Stimulated activated CD8-positive, alpha-beta memory T cell treated with anti-CD3 and anti-CD28 coated beads, Interleukin-15, amount 100 ng/mL, for 48 hours (primary cell): Measurements from ENCODE around the gene YEATS2.
"Not testable (repeated sequence)": the region's sequence is repeated elsewhere in the genome, so short reads cannot be mapped to it uniquely, and the experiment has no call there.

Experiments
- DNase-seq, 2 donors: peaks; one replicate each; pipeline ENCODE4 v3.0.0-alpha.2; 2020; ENCODE audit warnings: low read depth in 2 of 2

YEATS2 gene

DNA sequence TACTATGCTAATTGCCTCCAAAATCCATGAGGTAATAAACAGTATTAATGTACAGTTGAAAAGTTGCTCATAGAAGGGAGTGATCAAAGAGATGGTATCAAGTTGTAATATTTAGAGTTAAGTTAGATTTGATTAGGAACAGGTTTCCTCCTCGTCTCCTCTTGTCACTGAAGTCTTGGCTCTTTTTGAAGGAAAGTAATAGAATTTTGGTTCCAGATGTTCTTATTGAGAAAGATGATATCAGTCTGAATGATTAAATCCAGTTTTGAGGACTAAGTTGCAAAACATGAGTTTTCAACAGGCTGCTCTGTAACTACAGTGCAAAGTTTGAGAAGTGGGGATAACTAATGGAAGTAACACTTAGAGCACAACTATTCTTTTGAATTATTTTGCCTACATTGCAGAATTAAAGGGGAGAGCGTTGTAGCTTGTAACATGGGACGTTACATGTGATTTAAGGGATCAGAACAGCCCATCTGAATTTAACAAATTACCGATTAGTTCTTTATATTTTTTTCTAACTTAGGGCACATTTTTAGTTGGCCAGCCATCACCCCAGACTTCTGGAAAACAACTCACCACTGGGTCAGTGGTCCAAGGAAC lies 79.5 kb downstream of the YEATS2 start:
- DNase-seq: no peak

DNA sequence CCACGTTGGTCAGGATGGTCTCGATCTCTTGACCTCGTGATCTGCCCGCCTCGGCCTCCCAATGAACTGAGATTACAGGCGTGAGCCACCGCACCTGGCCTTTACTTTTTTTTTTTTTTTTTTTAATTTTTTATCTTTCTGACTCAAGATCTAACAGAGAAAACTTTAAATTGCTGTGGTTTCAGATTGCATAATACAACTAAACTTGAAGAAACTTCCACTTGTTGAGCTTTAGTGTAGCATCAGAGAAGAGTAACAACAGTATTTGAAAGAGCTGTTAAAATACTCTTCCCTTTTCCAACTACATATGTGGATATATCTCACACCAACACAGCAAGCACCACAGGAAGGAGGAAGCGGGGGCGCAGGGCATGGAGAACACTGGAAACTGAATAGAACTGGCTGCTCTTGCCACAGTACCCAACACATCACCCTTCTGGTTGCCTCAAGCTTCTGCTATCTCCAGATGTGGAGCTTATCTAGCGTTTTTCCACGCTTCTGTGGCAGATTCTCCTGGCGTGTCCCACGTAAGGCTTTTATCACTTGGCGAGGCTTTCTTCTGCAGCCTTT lies 82.4 kb downstream of the YEATS2 start:
- DNase-seq: no peak

DNA sequence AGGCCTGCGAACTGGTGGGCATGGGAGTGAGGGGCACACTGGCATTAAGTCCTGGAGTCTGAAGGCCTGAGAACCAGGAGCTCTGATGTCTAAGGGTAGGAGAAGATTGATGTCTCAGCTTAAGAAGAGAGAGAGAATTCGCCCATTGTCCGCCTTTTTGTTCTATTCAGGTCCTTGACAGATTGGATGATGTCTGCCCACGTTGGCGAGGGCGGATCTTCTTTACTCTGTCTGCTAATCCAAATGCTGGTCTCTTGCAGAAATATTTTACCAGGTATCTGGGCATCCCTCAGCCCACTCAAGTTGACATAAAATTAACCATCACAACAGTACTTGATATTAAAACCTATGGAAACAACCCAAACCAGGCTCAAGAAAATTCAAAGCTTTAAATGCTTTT lies 83.6 kb downstream of the YEATS2 start:
- no peak for DNase-seq

DNA sequence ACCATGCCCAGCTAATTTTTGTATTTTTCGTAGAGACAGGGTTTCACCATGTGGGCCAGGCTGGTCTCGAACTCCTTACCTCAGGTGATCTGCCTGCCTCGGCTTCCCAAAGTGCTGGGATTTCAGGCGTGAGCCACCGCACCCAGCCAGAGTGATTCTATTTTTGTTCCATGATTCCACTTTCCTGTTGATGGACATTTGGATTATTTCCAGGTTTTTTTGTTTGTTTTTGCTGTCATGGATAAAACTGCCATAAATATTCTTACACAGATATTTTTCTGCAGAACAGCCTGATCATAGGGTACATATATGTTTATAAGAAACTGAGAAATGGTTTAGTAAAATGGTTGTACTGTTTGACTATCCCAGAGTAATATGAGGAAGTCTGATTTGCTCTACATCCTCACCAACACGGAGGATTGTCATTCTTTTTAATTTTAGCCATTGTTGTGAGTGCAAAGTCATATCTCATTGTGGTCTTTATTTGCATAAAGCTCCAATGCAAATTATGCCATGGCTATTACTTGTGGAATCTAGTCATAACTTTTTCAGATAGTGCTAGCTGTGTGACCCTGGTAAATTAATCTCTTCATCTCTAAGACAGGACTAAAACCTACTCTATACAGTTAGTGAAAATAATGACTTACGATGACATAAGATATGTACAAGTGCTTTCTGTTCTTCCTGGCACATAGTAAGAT lies 85.1 kb downstream of the YEATS2 start:
- DNase-seq: no peak

DNA sequence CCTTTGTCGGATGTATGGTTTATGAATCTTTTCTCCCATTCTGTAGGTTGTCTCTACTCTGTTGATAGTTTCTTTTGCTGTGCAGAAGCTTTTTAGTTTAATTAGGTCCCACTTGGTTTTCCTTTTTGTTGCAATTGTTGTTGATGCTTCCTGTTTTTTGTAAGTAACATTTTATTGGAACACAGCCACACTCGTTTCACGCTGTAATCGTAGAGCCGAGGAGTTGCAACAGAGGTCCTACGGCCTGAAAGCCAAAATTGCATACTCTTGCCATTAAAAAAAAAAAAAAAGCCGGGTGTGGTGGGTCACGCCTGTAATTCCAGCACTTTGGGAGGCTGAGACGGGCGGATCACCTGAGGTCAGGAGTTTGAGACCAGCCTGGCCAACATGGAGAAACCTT lies 86.9 kb downstream of the YEATS2 start:
- DNase-seq: not testable (repeated sequence)

DNA sequence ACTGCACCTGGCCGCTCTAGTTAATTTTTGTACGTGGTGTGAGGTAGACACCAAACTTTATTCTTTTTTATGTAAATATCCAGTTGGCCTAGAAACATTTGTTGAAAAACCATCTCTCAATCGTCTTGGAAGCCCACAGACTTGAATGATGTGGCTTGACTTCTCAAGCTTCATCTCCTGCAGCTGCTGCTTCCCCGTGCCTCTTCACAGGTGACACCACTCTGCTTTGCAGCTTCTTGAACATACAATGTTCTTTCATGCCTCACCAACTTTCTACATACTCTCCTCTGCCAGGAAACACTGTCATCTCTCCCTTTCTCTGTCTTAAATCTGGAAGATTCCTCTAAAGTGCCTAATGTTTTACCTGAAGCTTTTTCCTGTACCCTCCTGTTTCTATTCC lies 92.2 kb downstream of the YEATS2 start:
- no peak for DNase-seq

DNA sequence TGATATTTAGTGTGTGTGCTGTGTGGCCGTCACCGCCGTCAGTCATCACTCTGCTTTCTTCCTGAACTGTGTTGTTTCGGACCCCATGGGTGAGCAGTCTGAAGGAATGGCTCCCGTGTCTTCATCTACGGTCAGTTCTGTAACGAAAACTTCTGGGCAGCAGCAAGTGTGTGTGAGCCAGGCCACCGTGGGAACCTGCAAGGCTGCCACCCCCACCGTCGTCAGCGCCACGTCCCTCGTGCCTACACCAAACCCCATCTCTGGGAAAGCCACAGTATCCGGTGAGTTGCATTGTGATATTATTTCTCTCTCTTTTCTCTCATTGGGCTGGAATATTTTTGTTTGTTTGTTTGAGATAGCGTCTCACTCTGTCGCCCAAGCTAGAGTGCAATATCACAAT lies 93.1 kb downstream of the YEATS2 start:
- no peak for DNase-seq

DNA sequence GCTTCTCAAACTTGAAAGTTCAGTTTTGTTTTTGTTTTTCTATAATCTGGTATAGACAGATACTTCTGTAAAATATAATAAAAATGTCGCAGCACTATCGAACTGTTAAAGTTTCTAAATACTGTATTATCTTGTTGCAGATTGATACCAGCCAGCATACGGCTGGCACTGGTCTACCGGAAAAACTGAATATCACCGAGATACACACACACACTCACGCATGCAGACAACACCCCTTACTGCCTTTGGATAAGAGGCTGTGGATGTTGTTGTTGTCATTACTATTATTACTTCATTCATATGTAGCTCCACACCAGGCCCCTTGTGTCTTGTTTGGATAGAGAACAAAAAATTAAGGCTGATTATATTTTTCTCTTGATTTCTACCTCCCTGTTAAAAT lies 95.4 kb downstream of the YEATS2 start:
- DNase-seq: no peak

DNA sequence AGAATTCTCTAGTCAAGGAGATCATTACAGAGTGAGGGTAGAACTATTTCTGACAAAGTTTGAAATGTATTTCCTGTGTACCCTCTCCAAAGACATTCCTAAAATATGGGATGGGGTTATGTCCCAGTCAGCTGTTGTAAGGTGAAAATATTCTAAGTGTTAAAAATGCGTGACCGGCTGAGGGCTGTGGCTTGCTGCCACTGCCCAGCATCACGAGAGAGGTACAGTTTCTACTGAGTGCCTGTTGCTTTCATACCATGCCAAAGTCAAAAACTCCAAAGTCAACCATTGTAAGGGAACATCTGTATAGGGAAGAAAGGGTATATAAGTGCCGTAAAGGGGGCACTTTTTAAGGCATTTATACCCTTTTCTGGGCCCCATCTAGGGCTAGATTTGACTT lies 96.9 kb downstream of the YEATS2 start:
- no peak for DNase-seq

DNA sequence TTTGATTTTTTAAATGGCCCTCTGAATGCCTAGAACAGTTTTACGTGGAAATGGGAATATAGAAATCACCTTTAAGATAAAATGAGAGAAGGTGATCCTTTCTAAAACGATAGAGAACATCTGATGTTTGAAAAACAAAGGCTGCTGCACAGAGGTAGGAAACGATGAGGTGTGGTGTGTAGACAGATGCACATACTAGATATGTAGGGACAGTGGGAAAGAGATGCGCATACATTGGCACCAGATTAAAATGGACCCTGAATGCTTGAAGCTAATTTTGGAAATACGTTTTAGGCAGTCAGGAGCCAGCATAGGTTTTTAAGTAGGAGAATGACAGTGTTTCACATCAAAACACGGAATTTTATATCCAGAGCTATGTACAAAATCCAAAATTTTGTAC lies 98.8 kb downstream of the YEATS2 start:
- no peak for DNase-seq

DNA sequence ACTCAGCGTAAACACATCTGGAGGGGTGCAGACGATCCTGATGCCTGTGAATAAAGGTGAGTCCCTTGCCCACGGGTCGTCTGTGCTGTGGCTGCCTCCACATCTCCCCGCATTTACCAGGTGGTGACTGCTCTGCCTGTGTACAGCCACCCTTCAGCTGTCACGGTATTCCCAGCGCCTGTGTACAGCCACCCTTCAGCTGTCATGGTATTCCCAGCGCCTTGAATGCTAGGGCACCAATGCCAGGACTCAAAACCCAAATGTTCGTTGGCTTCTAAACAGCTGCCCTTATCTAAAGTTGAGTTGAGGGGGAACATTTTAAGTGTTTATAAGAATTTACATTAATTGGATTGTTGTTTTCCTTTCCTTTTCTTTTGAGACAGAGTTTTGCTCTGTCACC lies 100.4 kb downstream of the YEATS2 start:
- DNase-seq: no peak

DNA sequence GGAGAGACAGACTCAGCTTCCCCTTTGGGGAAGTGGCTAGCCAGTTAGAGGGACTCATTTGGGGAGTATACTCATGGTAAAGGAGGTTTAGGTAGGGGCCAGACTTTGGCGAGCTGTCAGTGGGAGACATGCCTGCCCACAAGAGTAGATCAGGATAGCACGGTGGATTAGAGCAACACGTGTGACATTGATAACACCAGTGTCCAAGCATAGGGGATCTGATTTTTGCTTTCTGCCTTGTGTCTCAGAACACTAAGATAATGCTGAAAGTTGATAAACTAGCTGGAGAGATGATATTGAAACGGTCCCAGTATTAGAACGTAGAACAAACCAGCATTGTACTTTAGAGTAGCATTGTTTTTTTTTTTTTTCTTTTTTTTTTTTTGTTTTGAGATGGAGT lies 101.9 kb downstream of the YEATS2 start:
- no peak for DNase-seq

DNA sequence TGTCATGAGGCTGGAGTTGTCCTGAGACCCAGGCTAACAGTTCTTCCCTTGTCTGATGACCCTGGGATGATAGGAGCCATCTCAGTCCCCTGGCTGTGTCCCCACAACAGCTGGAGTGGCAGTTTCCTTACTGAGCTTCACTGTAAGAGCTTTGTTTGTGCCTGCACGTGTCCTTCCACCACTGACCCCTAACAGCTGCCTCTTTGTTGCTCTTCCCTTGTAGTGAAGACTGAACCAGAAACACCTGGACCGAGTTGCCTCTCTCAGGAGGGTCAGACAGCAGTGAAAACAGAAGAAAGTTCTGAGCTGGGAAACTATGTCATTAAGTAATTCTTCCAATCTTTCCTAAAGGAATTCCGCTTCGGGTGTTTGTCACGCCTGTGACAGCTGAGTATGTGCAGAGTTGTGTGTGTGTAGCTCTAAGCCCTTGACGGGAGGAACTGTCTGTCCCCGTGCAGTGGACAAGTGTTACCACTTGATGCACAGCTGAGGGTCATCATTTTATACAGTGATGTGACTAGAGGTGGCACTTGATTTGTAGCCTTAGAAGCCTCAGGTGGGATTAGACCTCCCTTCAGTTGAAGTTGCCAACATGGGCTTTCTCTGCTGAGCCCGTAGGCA lies 102.8 kb downstream of the YEATS2 start:
- no peak for DNase-seq

DNA sequence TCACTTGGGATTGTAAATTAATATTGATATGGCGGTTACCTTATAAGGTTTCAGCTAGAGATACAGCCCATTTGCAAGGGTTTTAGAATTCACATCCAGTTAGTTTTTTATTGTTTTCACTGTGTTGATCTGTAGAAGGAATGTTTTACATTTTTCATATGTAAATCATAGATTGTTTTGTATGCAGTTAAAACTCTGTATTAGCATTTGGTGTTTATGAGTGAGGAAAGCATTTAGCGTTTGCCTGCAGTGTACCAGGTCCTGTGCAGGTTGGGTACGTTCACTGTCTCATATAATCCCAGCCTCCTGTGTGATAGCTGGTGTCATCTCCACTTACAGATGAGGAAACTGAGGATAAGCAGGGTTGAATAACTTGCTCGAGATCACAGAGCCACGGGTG lies 104.0 kb downstream of the YEATS2 start:
- no peak for DNase-seq

DNA sequence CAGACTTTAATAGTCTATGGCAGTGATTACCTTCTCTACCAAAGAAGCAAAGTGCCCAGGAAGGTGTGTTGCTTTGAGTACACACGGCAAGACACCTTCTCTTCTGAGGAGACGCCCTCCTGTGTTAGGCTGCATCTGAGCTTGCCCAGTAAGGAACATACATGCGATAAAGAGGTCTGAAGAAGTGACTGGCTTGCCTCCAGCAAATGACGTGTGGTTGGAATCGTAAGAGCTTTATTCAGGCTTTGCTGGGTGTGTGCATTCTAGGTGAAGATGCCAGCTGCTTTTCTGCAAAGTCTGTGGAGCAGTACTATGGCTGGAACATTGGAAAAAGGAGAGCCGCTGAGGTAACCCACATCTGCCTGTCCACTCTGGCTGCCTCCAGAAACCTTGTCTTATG lies 105.4 kb downstream of the YEATS2 start:
- DNase-seq: no peak

DNA sequence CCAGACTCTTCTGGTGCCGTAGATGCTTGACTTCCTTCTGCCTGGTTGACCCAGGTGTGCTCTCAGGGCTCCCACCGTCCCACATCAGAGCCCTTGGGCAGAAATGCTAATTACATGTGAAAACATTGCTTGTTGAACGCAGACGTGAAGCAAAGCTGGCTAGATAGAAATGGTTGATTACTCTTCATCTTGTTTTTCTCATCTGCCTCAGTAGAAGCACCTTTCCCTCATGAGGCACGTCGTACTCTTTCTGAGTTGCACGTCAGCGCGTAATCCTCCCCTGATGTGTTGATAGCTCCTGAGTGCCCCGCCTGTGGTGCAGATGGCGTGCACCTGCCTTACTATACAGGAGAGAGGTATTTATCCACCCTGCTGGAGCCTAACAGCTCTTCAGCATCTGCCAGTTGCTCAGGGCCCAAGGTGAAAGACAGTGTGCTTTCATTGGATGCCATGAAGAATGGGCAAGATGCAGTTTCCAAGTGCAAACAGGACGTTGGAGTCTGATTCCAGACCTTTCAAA lies 109.7 kb downstream of the YEATS2 start:
- no peak for DNase-seq

DNA sequence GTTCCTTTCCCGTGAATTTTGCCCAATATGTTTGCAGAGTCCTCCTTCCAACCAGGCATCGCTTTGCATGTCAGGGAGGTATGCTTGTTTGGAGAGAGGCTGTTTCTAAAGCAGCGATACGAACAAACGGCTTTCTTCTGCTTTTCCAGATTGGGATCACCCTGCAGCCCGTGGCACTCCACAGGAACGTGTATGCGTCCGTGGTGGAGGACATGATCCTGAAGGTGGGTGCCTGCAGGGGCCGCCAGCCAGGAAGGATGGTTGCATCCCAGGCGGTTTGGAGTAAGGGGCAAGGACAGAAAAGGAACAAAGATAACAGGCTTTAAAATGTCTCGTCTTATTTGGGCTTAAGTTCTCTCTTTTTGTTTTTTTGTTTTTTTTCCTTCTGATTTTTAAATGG lies 110.3 kb downstream of the YEATS2 start:
- DNase-seq: no peak

DNA sequence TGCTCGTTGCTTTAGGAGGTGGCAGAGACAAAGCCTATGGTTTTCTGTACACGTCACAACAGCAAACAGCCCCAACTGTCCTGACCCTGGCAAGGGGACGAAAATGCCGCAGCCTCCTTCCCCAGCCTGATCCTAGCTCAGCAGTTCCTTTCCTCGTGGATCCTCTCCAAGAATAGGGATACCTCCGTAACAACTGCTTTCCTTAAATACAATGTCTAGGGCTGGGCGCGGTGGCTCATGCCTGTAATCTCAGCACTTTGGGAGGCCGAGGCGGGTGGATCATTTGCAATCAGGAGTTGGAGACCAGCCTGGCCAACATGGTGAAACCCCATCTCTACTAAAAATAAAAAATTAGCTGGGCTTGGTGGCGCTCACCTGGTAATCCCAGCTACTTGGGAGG lies 110.8 kb downstream of the YEATS2 start:
- DNase-seq: no peak

DNA sequence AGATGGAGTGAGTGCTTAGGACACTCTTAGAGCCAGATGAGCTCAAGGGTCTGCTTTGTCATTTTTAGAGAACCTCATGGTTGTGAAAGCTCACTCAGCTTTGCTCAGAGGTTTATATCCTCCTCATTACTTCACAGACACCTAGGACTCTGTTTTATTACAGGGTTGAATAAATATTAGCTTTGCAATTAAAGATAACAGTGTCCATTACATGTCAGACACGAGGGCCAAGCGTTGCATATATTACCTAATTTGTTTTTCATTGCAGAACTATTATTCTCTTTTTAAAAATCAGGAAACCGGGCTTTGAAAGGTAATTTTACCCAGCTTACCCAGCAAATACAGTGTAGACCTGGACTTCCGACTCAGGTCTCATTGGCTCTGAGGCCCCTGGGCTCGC lies 111.7 kb downstream of the YEATS2 start:
- no peak for DNase-seq

DNA sequence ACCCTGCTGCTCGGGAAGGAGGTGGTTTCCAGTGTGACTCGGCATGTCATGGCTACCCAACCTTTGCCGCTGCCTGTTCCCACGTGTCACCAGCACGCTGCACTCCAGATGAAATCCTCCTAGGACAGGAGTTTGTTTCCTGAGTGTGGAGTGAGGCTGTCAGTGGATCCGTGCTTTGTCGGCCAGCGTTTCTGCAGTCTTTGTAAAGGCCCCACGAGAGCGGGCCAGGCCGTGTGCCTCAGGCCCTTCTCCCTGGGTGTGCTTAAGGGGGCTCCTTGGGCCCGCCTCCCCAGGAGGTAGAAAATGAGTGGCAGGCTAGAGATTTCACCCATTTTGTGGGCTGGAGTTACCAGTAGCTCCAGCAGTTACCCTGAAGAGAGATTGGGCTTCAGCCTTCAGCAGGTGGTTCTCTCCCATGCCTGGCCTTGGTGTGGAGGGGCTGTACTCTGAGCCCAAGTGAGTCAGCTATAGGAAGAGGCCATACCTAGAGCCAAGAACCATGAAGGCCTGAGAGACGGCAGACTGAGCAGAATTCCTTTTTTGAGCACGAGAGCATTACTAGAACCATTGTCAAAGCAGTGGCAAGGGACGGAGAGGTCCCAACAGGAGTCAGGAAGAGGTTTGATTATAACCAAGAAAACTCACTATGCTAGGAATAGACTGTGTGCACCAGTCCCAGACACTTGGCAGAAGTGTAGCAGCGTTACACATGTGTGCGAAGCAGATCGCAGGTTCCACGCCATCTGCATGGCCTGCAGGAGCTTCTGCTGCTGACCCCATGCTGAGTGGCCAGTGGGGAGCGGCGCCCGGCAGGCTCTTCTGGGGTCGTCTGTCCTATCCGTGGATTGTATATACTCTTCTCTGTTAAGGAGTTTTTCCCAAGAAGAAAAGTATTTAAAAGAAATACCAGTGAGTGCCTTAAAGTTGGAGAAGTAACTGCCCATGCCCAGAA lies 113.3 kb downstream of the YEATS2 start:
- no peak for DNase-seq

DNA sequence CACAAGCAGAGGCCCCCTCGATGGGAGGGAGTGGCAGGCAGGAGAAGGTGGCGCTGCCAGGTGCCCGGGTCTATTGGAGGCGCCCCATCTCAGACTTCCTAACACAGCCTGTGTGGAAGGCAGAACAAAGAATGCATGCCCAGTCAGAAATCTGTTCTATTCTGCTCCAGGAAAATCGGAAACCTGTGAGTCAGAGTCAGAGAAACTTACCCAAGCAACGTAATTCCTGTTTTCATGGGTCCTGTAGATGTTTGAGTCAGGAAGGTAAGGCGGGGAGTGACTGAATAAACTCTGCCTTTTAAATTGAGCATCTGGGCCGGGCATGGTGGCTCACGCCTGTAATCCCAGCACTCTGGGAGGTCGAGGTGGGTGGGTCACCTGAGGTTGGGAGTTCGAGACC lies 114.0 kb downstream of the YEATS2 start:
- DNase-seq: no peak
